ENCODE results near the gene SH3RF3. TPM values are rescaled to one million over a fixed set of nuclear protein-coding genes. Genes with fewer than 3 reads are reported as not detected.

SH3RF3 gene
- total RNA-seq, 1 experiment from 2014 or later = not detected

- no peak for ATAC-seq
- RAD21 ChIA-PET (ENCODE audit: low non-redundant PET in 1 of 2, low total read pairs in 2 of 2, uncharacterized antibody in 2 of 2, unreplicated experiment in 2 of 2) = no interaction called here
- H3K9me2 ChIP-seq (ENCODE audit: insufficient read depth) = no peaks in the 10 kb centered on the region
- CTCF ChIA-PET = no interaction called here
- DNase-seq (ENCODE audit: low read depth, low spot score) = no peak
- H3K79me2 ChIP-seq (ENCODE audit: insufficient read depth, low read length) = no peaks in the 10 kb centered on the region
- no peak overlapping the region for H2AFZ ChIP-seq (ENCODE audit: low read depth, low read length, poor library complexity, severe bottlenecking)
- TF ChIP-seq CEBPB (IDR thresholded peaks at IDR 0.05; ENCODE audit: low read depth) = no peak
- TF ChIP-seq ELF1 (IDR thresholded peaks at IDR 0.05; ENCODE audit: borderline replicate concordance, low read depth) = no peak
- TF ChIP-seq ZBTB33 (IDR thresholded peaks at IDR 0.05; ENCODE audit: extremely low read depth, insufficient replicate concordance, low read length) = no peak
- no peak for TF ChIP-seq YY1 (IDR thresholded peaks at IDR 0.05; ENCODE audit: extremely low read depth, insufficient replicate concordance, low read depth, low read length)
- TF ChIP-seq, protein P1, sequence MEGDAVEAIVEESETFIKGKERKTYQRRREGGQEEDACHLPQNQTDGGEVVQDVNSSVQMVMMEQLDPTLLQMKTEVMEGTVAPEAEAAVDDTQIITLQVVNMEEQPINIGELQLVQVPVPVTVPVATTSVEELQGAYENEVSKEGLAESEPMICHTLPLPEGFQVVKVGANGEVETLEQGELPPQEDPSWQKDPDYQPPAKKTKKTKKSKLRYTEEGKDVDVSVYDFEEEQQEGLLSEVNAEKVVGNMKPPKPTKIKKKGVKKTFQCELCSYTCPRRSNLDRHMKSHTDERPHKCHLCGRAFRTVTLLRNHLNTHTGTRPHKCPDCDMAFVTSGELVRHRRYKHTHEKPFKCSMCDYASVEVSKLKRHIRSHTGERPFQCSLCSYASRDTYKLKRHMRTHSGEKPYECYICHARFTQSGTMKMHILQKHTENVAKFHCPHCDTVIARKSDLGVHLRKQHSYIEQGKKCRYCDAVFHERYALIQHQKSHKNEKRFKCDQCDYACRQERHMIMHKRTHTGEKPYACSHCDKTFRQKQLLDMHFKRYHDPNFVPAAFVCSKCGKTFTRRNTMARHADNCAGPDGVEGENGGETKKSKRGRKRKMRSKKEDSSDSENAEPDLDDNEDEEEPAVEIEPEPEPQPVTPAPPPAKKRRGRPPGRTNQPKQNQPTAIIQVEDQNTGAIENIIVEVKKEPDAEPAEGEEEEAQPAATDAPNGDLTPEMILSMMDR (IDR thresholded peaks at IDR 0.05 in 2 of 3, conservative IDR thresholded peaks at IDR 0.05 in 1 of 3; ENCODE audit: borderline replicate concordance in 1 of 3, insufficient read depth in 1 of 3, low read depth in 2 of 3, low read length in 2 of 3) = no peak
- no peak for TF ChIP-seq TCF7L2 (IDR thresholded peaks at IDR 0.05; ENCODE audit: borderline replicate concordance, extremely low read depth, insufficient read depth, insufficient read length)
- no peak for TF ChIP-seq FOSL1 (IDR thresholded peaks at IDR 0.05; ENCODE audit: low read depth)
- TF ChIP-seq SIN3A (IDR thresholded peaks at IDR 0.05; ENCODE audit: low read depth) = no peak
- no peak for TF ChIP-seq RAD21 (IDR thresholded peaks at IDR 0.05; ENCODE audit: low read depth)
- TF ChIP-seq POLR2A (IDR thresholded peaks at IDR 0.05; ENCODE audit: borderline replicate concordance, extremely low read depth, insufficient read depth, insufficient read length) = no peak
- TF ChIP-seq EGR1 (IDR thresholded peaks at IDR 0.05; ENCODE audit: low read depth) = no peak
- TF ChIP-seq, protein P2, sequence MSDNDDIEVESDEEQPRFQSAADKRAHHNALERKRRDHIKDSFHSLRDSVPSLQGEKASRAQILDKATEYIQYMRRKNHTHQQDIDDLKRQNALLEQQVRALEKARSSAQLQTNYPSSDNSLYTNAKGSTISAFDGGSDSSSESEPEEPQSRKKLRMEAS (IDR thresholded peaks at IDR 0.05) = no peak
- no peak for TF ChIP-seq POLR2AphosphoS5 (IDR thresholded peaks at IDR 0.05; ENCODE audit: low read depth, low read length)
- no peak for TF ChIP-seq SRF (IDR thresholded peaks at IDR 0.05; ENCODE audit: low read depth)
- TF ChIP-seq EZH2phosphoT487 (IDR thresholded peaks at IDR 0.05; ENCODE audit: borderline replicate concordance) = no peak
- intact Hi-C loops (cut with micrococcal nuclease) = no loop called here
- H3K27ac ChIP-seq (ENCODE audit: low read depth, low read length) = no peak overlapping the region
- no peaks in the 10 kb centered on the region for H3K4me1 ChIP-seq (ENCODE audit: control insufficient read depth in 1 of 2, insufficient read depth in 2 of 2, low read length in 2 of 2)
- no peak overlapping the region for H3K4me3 ChIP-seq (replicated peaks in 1 of 2; ENCODE audit: low read depth in 1 of 2, low read length in 2 of 2)
- no peak overlapping the region for H3K9ac ChIP-seq (ENCODE audit: low read length)
- H3K9me3 ChIP-seq (ENCODE audit: control insufficient read depth in 1 of 2, insufficient read depth in 1 of 2, low read depth in 1 of 2, low read length in 2 of 2) = peaks cover 5 to 20% of the 10 kb centered on the region in 2 experiments; a peak in 2 of 4 replicates
- no peak overlapping the region for H3K4me2 ChIP-seq (ENCODE audit: low read length)
- H3K27me3 ChIP-seq (ENCODE audit: insufficient read depth, low read length) = no peaks in the 10 kb centered on the region
- H3K36me3 ChIP-seq (ENCODE audit: control insufficient read depth in 1 of 2, insufficient read depth in 2 of 2, low read length in 2 of 2) = no peaks in the 10 kb centered on the region
- no peaks in the 10 kb centered on the region for H4K20me1 ChIP-seq (ENCODE audit: insufficient read depth)
- POLR2A ChIA-PET = no interaction called here
- BruUV-seq (replicated peaks) = no TSS peak
Observed at GRCh38 chr2:109091526-109091925, 37.5 kb upstream of the SH3RF3 start.

Measured in HCT116 (cell line).